ENCODE measurements around the gene FKBP2. TPM values are rescaled to one million over a fixed set of nuclear protein-coding genes. Genes with fewer than 3 reads are reported as not detected.
A peak's percentile ranks its signal among the peaks of the same experiment; 100 is the strongest.

FKBP2 gene
- total RNA-seq, 1 donor from 2014 or later, result 42.1 TPM

DNA sequence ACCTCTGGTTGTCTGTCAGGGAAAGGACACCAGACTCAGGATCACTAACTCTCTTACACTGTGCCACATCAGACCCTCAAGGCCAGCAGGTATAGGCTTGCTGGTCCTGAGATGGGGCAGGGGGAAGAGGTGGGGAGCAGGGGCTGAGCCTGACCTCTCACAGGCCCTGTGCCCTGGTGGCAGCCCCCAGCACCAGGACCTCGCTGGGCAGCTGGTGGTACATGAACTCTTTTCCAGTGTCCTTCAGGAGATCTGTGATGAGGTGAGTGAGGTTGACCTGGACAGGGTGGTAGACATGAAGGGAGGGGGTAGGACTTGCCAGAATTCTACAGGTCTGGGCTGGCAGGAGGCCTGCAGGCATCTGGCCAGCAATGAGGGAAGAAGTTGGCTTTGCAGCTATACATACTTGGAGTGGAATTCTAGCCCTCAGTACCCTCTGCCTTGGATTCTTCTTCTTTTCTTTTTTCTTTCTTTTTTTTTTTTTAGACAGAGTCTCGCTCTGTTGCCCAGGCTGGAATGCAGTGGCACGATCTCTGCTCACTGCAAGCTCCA, 13.4 kb upstream of the FKBP2 start:
- peak overlapping the region; percentile 87 for H3K27ac Mint-ChIP-seq (ENCODE audit: unreplicated experiment)
- H3K27me3 Mint-ChIP-seq (ENCODE audit: low read depth), result no peaks in the 10 kb centered on the region
- H3K9me3 Mint-ChIP-seq (ENCODE audit: low read depth), result no peaks in the 10 kb centered on the region
- TF ChIP-seq, protein P1, sequence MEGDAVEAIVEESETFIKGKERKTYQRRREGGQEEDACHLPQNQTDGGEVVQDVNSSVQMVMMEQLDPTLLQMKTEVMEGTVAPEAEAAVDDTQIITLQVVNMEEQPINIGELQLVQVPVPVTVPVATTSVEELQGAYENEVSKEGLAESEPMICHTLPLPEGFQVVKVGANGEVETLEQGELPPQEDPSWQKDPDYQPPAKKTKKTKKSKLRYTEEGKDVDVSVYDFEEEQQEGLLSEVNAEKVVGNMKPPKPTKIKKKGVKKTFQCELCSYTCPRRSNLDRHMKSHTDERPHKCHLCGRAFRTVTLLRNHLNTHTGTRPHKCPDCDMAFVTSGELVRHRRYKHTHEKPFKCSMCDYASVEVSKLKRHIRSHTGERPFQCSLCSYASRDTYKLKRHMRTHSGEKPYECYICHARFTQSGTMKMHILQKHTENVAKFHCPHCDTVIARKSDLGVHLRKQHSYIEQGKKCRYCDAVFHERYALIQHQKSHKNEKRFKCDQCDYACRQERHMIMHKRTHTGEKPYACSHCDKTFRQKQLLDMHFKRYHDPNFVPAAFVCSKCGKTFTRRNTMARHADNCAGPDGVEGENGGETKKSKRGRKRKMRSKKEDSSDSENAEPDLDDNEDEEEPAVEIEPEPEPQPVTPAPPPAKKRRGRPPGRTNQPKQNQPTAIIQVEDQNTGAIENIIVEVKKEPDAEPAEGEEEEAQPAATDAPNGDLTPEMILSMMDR (IDR thresholded peaks at IDR 0.05), result no peak
- peaks cover 56% of the 10 kb centered on the region for H3K4me1 Mint-ChIP-seq (ENCODE audit: low read depth)
- H3K4me3 Mint-ChIP-seq (ENCODE audit: unreplicated experiment), result peak overlapping the region; percentile 81
- DNase-seq (ENCODE audit: low spot score), result no peak
- H3K36me3 Mint-ChIP-seq (ENCODE audit: low read depth), result no peaks in the 10 kb centered on the region

DNA sequence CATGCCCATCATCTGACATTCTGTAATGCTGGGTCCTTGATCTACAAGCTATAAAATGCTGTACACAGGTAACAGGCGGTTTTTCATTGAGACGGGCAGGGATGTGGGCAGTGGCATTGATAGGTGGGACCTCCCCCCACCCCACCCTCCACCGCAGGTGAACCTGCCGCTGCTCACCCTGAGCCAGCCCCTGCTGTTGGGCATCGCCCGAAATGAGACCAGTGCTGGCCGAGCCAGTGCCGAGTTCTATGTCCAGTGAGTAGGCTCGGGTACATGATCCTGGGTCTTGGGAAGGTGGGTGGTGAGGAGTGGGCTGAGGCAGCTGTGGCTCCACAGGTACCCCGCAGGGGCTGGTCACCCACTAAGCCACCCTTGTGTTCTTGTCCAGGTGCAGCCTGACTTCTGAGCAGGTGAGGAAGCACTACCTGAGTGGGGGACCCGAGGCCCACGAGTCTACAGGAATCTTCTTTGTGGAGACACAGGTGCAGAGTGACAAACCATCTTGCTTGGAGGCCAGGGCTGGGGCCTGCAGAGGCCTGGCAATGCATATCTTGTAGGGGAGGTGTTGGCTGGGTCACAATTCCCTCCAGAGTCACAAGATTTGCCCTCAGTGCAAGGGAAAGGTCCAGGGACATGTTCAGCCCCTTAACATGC, 11.7 kb upstream of the FKBP2 start:
- Mint-ChIP-seq H3K27me3 (ENCODE audit: low read depth) (no peaks in the 10 kb centered on the region), H3K36me3 (ENCODE audit: low read depth) (no peaks in the 10 kb centered on the region), H3K9me3 (ENCODE audit: low read depth) (no peaks in the 10 kb centered on the region), H3K27ac (ENCODE audit: unreplicated experiment) (peak overlapping the region; percentile 77), H3K4me1 (ENCODE audit: low read depth) (peaks cover 64% of the 10 kb centered on the region), H3K4me3 (ENCODE audit: unreplicated experiment) (peak overlapping the region; percentile 75)
- TF ChIP-seq, protein P1 (IDR thresholded peaks at IDR 0.05), result no peak
- DNase-seq (ENCODE audit: low spot score), result no peak

DNA sequence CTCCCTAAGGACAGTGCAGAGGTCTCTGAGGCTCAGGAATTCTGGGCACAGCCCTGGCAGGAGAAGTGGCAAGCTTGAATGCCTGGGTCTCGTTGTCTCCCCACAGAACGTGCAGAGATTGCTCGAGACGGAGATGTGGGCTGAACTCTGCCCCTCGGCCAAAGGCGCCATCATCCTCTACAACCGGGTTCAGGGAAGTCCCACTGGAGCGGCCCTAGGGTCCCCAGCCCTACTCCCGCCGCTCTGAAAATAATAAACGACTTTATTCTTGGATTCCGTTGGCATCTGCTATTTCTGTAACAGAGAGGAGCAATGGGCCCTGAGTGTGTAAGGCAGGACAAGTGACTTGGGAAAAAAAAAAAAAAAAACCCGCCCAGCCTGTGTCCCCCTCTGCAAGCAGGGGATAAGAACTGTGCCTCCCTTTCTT, 11.1 kb upstream of the FKBP2 start:
- peaks cover 62% of the 10 kb centered on the region for H3K4me1 Mint-ChIP-seq (ENCODE audit: low read depth)

DNA sequence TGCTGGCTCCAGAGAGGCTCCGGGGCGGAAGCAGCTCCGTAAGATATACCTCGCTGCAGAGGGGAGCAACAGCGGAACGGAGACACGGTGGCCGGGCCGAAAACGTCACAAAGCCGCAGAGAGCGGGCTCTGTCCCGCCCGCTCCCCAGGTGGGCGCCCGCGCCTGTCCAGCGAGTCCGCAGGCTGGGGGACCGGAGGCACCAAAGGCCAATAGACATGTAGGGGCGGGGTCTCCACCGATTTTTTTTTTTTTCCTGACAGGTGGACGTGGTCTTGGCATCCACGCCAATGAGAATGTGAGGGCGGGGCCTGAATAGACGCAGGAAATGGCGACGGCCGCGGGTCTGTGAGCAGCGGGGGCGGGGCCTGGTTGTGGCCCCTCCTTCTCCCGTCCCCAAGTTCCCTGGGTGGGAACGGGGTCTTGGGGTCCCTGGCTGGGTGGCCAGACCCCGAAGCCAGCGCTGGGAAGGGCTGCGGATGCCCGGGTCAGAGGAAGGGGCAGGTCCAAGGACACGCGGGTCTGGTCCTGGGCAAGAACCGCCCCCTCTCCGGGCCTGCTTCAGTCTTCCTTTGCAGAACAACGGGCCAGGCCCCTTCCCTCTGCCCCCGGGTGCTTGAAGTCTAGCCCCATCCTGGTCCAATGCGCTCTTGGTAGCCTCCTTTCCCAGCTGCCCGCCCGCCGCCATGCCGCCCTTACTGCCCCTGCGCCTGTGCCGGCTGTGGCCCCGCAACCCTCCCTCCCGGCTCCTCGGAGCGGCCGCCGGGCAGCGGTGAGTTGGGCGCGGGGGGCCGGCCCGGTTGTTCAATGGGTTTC, 10.5 kb upstream of the FKBP2 start, which contains the start of gene DNAJC4:
Gene DNAJC4, plus strand, starts transcription at position 378 of the 814 bp plus-strand sequence. Its CDS starts 307 bp downstream, at position 685.
- Mint-ChIP-seq H3K4me1 (ENCODE audit: low read depth) (peaks cover 60% of the 10 kb centered on the region), H3K9me3 (ENCODE audit: low read depth) (no peaks in the 10 kb centered on the region), H3K27ac (ENCODE audit: unreplicated experiment) (peak within 1 kb of the TSS; percentile 77), H3K36me3 (ENCODE audit: low read depth) (no peaks in the 10 kb centered on the region), H3K27me3 (ENCODE audit: low read depth) (no peaks in the 10 kb centered on the region), H3K4me3 (ENCODE audit: unreplicated experiment) (peak within 1 kb of the TSS; percentile 75)
- no peak for DNase-seq (ENCODE audit: low spot score)
- TF ChIP-seq, protein P1 (IDR thresholded peaks at IDR 0.05), result no peak

More for the DNA sequence above, 11.1 kb upstream of the FKBP2 start:
- Mint-ChIP-seq H3K27me3 (ENCODE audit: low read depth) (no peaks in the 10 kb centered on the region), H3K27ac (ENCODE audit: unreplicated experiment) (peak overlapping the region; percentile 77), H3K4me3 (ENCODE audit: unreplicated experiment) (peak overlapping the region; percentile 75), H3K9me3 (ENCODE audit: low read depth) (no peaks in the 10 kb centered on the region), H3K36me3 (ENCODE audit: low read depth) (no peaks in the 10 kb centered on the region)
- TF ChIP-seq, protein P1 (IDR thresholded peaks at IDR 0.05), result no peak
- DNase-seq (ENCODE audit: low spot score), result no peak

DNA sequence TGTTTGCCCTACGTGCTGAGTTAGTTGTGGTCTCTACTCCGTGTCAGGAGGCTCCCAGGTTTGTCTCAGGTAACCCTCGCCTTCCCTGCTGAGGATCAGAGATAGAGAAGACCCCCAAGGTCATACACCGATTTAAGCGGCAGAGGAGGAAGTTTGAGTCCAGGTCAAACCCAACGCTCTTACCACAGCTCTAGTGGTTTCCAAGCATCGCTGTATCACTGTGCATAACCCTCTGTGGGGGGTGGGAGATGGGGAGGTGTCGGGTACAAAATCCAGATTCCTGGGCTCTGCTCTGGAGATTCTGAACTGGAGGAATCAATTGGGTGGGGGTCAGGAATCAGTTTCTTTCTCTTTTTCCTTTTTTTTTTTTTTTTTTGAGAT, 9.9 kb upstream of the FKBP2 start:
- no peak for DNase-seq (ENCODE audit: low spot score)
- TF ChIP-seq, protein P1 (IDR thresholded peaks at IDR 0.05), result no peak
- Mint-ChIP-seq H3K36me3 (ENCODE audit: low read depth) (no peaks in the 10 kb centered on the region), H3K4me3 (ENCODE audit: unreplicated experiment) (peak overlapping the region; percentile 75), H3K27me3 (ENCODE audit: low read depth) (no peaks in the 10 kb centered on the region), H3K9me3 (ENCODE audit: low read depth) (no peaks in the 10 kb centered on the region), H3K4me1 (ENCODE audit: low read depth) (peaks cover 62% of the 10 kb centered on the region), H3K27ac (ENCODE audit: unreplicated experiment) (peak overlapping the region; percentile 73)
